H9 (cell line): ENCODE results near the gene CHCHD10. TPM values are rescaled to one million over a fixed set of nuclear protein-coding genes. Genes with fewer than 3 reads are reported as not detected.

Experiments used
- DNase-seq: peaks from one replicate; pipeline ENCODE4 v3.0.0-alpha.2; 2017
- H2AFZ ChIP-seq: one replicate; pipeline ENCODE4 v1.6.1; 2013; ENCODE audit warnings: mild to moderate bottlenecking, low read length, control low read depth, moderate library complexity
- H2AK5ac ChIP-seq: 2 replicates; pipeline ENCODE4 v1.6.1; 2013; ENCODE audit warnings: low read length, control low read depth, mixed read lengths; ENCODE audit not compliant: insufficient read length
- H2BK120ac ChIP-seq: one replicate; pipeline ENCODE4 v1.6.1; 2013; ENCODE audit warnings: low read depth, mild to moderate bottlenecking, low read length, control low read depth, inconsistent platforms; ENCODE audit not compliant: poor library complexity, severe bottlenecking
- H2BK12ac ChIP-seq: 2 replicates; pipeline ENCODE4 v1.6.1; 2013; ENCODE audit warnings: low read length, control low read depth, mixed read lengths, low read depth; ENCODE audit not compliant: insufficient read length
- H2BK15ac ChIP-seq: 2 replicates; pipeline ENCODE4 v1.6.1; 2013; ENCODE audit warnings: low read depth, low read length, control low read depth
- H2BK20ac ChIP-seq: one replicate; pipeline ENCODE4 v1.6.1; 2013; ENCODE audit warnings: low read depth, mild to moderate bottlenecking, low read length, control low read depth, inconsistent platforms; ENCODE audit not compliant: poor library complexity, severe bottlenecking
- H2BK5ac ChIP-seq: 2 replicates; pipeline ENCODE4 v1.6.1; 2013; ENCODE audit warnings: low read length, control low read depth, mixed read lengths; ENCODE audit not compliant: insufficient read length
- H3K14ac ChIP-seq: 2 replicates; pipeline ENCODE4 v1.6.1; 2013; ENCODE audit warnings: low read length, control low read depth; ENCODE audit not compliant: insufficient read depth
- H3K18ac ChIP-seq: 2 replicates; pipeline ENCODE4 v1.6.1; 2013; ENCODE audit warnings: low read depth, mild to moderate bottlenecking, mixed read lengths, low read length, control low read depth; ENCODE audit not compliant: insufficient read length
- H3K23ac ChIP-seq: 2 replicates; pipeline ENCODE4 v1.6.1; 2013; ENCODE audit warnings: low read length, control low read depth, mixed read lengths, low read depth; ENCODE audit not compliant: insufficient read length
- H3K23me2 ChIP-seq: 2 replicates; pipeline ENCODE4 v1.6.1; 2013; ENCODE audit warnings: low read depth, mild to moderate bottlenecking, mixed read lengths, low read length, control low read depth; ENCODE audit not compliant: insufficient read length, poor library complexity, severe bottlenecking
- H3K27ac ChIP-seq: 2 replicates; pipeline ENCODE4 v1.5.1; 2013; ENCODE audit warnings: low read length, control low read depth, mixed read lengths, low read depth; ENCODE audit not compliant: insufficient read length
- H3K27me3 ChIP-seq: 2 replicates; pipeline ENCODE4 v1.6.1; 2013; ENCODE audit warnings: low read length, control low read depth, inconsistent platforms; ENCODE audit not compliant: insufficient read depth
- H3K4ac ChIP-seq: 2 replicates; pipeline ENCODE4 v1.6.1; 2013; ENCODE audit warnings: low read depth, mild to moderate bottlenecking, control low read depth, inconsistent platforms, low read length, moderate library complexity
- H3K4me1 ChIP-seq: 2 replicates; pipeline ENCODE4 v1.6.1; 2013; ENCODE audit warnings: low read length, control low read depth, inconsistent platforms; ENCODE audit not compliant: insufficient read depth
- H3K4me2 ChIP-seq: 2 replicates; pipeline ENCODE4 v1.6.1; 2013; ENCODE audit warnings: low read length, control low read depth, mixed read lengths; ENCODE audit not compliant: insufficient read length, insufficient read depth
- H3K56ac ChIP-seq: 2 replicates; pipeline ENCODE4 v1.6.1; 2013; ENCODE audit warnings: low read depth, mild to moderate bottlenecking, mixed read lengths, low read length, control low read depth; ENCODE audit not compliant: insufficient read length
- H3K79me1 ChIP-seq: 2 replicates; pipeline ENCODE4 v1.6.1; 2013; ENCODE audit warnings: low read depth, mild to moderate bottlenecking, moderate library complexity, low read length, control low read depth, inconsistent platforms; ENCODE audit not compliant: insufficient read depth, poor library complexity, severe bottlenecking
- H3K79me2 ChIP-seq: 2 replicates; pipeline ENCODE4 v1.6.1; 2013; ENCODE audit warnings: low read length, control low read depth, inconsistent platforms; ENCODE audit not compliant: insufficient read depth
- H3K9ac ChIP-seq: 2 replicates; pipeline ENCODE4 v1.6.1; 2013; ENCODE audit warnings: low read length, control low read depth, mixed read lengths; ENCODE audit not compliant: insufficient read length; ENCODE audit errors: extremely low read depth
- H3K9me3 ChIP-seq: one replicate; pipeline ENCODE4 v1.6.1; 2013; ENCODE audit warnings: low read depth, low read length, inconsistent platforms; ENCODE audit not compliant: control insufficient read depth
- H3T11ph ChIP-seq: one replicate; pipeline ENCODE4 v1.6.1; 2013; ENCODE audit warnings: mild to moderate bottlenecking, low read length, control low read depth, inconsistent platforms
- H4K20me1 ChIP-seq: one replicate; pipeline ENCODE4 v1.6.1; 2013; ENCODE audit not compliant: control insufficient read depth, insufficient read length, insufficient read depth
- H4K5ac ChIP-seq: 2 replicates; pipeline ENCODE4 v1.6.1; 2013; ENCODE audit warnings: low read depth, mild to moderate bottlenecking, mixed read lengths, low read length, control low read depth; ENCODE audit not compliant: insufficient read length
- H4K8ac ChIP-seq: replicated peaks from 2 replicates; pipeline ENCODE4 v1.6.1; 2013; ENCODE audit warnings: low read length, control low read depth, mixed read lengths, low read depth; ENCODE audit not compliant: insufficient read length
- H4K91ac ChIP-seq: 2 replicates; pipeline ENCODE4 v1.6.1; 2013; ENCODE audit warnings: low read depth, mild to moderate bottlenecking, moderate library complexity, mixed read lengths, low read length, control low read depth; ENCODE audit not compliant: insufficient read length
- H3K27ac Mint-ChIP-seq, 3 experiments: 2 replicates in 2 of 3; 3 replicates in 1 of 3; pipeline ENCODE4 v1.8.0; 2020 to 2021; ENCODE audit warnings: mixed read lengths in 3 of 3, mild to moderate bottlenecking in 1 of 3, moderate library complexity in 1 of 3
- H3K27me3 Mint-ChIP-seq: 2 replicates; pipeline ENCODE4 v1.8.0; 2021; ENCODE audit warnings: low read depth, mild to moderate bottlenecking, moderate library complexity, mixed read lengths
- H3K36me3 Mint-ChIP-seq, 3 experiments: 2 replicates in 2 of 3; 3 replicates in 1 of 3; pipeline ENCODE4 v1.8.0; 2020 to 2021; ENCODE audit warnings: low read depth in 3 of 3, mixed read lengths in 3 of 3; ENCODE audit not compliant: insufficient read depth in 1 of 3
- H3K4me1 Mint-ChIP-seq, 2 experiments: 2 replicates each; pipeline ENCODE4 v1.8.0; 2020; ENCODE audit warnings: mixed read lengths in 2 of 2
- H3K4me3 Mint-ChIP-seq, 2 experiments: 2 replicates in 1 of 2; 3 replicates in 1 of 2; pipeline ENCODE4 v1.8.0; 2020 to 2021; ENCODE audit warnings: mild to moderate bottlenecking in 2 of 2, mixed read lengths in 2 of 2, moderate library complexity in 1 of 2
- H3K9me3 Mint-ChIP-seq, 2 experiments: 2 replicates in 1 of 2; 3 replicates in 1 of 2; pipeline ENCODE4 v1.8.0; 2020; ENCODE audit warnings: mild to moderate bottlenecking in 2 of 2, mixed read lengths in 2 of 2, moderate library complexity in 1 of 2
- WGBS: extraction: QIAGEN DNeasy Blood & Tissue Kit; methylation state at CpG from one replicate; pipeline ENCODE4 v1.1.7; 2013; ENCODE audit warnings: missing lambda C conversion rate, low lambda C conversion rate, mixed read lengths; ENCODE audit not compliant: insufficient read length; ENCODE audit errors: extremely low coverage; 5-methylcytosine and 5-hydroxymethylcytosine counted together
- total RNA-seq: library from RNA; stranded (reverse); gene quantifications from 2 replicates; pipeline ENCODE4 v1.2.1, GENCODE V29; 2021
- TF ChIP-seq, protein P1 (sequence below): fragments of 200-600 bp; sonication (generic); conservative IDR thresholded peaks from 3 replicates; pipeline ENCODE4 v1.8.0; 2021; ENCODE audit warnings: antibody characterized with exemption, mild to moderate bottlenecking

Gene CHCHD10
- total RNA-seq, 1 experiment from 2014 or later: 53.7 TPM

DNA sequence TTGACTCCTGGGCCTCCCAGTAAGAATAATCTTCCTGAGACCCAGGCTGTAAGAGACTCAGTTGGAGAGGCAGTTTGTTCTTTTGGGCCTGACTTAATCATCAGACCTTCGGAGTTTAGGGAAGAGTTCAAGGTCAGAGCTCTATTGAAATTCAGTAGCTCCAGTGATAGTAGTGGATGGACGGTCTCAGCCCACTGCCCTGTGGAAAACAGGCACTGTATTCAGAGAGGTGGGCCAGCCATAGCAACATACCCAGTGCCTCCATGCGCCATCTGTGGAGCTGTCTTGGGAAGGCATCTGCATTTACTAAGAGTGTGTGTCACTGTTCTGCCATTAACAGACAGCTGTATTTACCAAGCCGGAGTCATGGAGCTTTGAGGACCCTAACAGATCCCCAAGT lies 21.9 kb upstream of the CHCHD10 start:
- Histone ChIP-seq H3K4me2 (no peak overlapping the region), H3K9ac (no peak overlapping the region), H3K27ac (no peak overlapping the region), H3K56ac (no peak overlapping the region), H2BK20ac (no peak overlapping the region), H3K4me1 (peaks cover 2% of the 10 kb centered on the region; the same call in 1 of the 2 replicates), H4K20me1 (no peaks in the 10 kb centered on the region), H3K79me2 (peaks cover 16% of the 10 kb centered on the region; the same call in 1 of the 2 replicates), H2BK15ac (no peak overlapping the region), H4K8ac (no peak overlapping the region), H4K91ac (no peak overlapping the region), H2BK120ac (no peak overlapping the region), H2BK12ac (no peak overlapping the region), H3K18ac (no peak overlapping the region), H3K23ac (no peak overlapping the region), H3K14ac (no peak overlapping the region), H2AK5ac (no peak overlapping the region), H3K79me1 (no peaks in the 10 kb centered on the region), H3K27me3 (no peaks in the 10 kb centered on the region; the same call in 1 of the 2 replicates), H3K9me3 (no peaks in the 10 kb centered on the region), H3K23me2 (peaks cover 2% of the 10 kb centered on the region), H3T11ph (no peak overlapping the region), H2BK5ac (no peak overlapping the region), H4K5ac (no peak overlapping the region), H2AFZ (no peak overlapping the region), H3K4ac (no peak overlapping the region)
- peak overlapping the region in 2 of 3 experiments; percentile 19 to 39; a peak in 3 of 7 replicates for H3K27ac Mint-ChIP-seq
- no peaks in the 10 kb centered on the region for H3K27me3 Mint-ChIP-seq
- peaks cover 14 to 36% (median 34%) of the 10 kb centered on the region in 3 experiments; a peak in 6 of 7 replicates for H3K36me3 Mint-ChIP-seq
- peak overlapping the region in 1 of 2 experiments; percentile 13; a peak in 1 of 5 replicates for H3K4me3 Mint-ChIP-seq
- no CpG with 5 or more reads among the region's 4 CpGs for WGBS
- H3K4me1 Mint-ChIP-seq: peaks cover 22 to 30% of the 10 kb centered on the region in 2 experiments
- TF ChIP-seq, protein P1, sequence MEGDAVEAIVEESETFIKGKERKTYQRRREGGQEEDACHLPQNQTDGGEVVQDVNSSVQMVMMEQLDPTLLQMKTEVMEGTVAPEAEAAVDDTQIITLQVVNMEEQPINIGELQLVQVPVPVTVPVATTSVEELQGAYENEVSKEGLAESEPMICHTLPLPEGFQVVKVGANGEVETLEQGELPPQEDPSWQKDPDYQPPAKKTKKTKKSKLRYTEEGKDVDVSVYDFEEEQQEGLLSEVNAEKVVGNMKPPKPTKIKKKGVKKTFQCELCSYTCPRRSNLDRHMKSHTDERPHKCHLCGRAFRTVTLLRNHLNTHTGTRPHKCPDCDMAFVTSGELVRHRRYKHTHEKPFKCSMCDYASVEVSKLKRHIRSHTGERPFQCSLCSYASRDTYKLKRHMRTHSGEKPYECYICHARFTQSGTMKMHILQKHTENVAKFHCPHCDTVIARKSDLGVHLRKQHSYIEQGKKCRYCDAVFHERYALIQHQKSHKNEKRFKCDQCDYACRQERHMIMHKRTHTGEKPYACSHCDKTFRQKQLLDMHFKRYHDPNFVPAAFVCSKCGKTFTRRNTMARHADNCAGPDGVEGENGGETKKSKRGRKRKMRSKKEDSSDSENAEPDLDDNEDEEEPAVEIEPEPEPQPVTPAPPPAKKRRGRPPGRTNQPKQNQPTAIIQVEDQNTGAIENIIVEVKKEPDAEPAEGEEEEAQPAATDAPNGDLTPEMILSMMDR: peak; percentile 30; the same call in 1 of the 3 replicates
- DNase-seq: no peak
- no peaks in the 10 kb centered on the region for H3K9me3 Mint-ChIP-seq
